GM21367 (cell line): ENCODE results near the gene KCND3.
"Not testable (repeated sequence)": the region's sequence is repeated elsewhere in the genome, so short reads cannot be mapped to it uniquely, and the experiment has no call there.

ENCODE experiments used
- ATAC-seq: cut with Tn5 transposase; IDR thresholded peaks from one replicate; pipeline ENCODE4 v1.9.1; 2021; ENCODE audit not compliant: unreplicated experiment

KCND3 gene

DNA sequence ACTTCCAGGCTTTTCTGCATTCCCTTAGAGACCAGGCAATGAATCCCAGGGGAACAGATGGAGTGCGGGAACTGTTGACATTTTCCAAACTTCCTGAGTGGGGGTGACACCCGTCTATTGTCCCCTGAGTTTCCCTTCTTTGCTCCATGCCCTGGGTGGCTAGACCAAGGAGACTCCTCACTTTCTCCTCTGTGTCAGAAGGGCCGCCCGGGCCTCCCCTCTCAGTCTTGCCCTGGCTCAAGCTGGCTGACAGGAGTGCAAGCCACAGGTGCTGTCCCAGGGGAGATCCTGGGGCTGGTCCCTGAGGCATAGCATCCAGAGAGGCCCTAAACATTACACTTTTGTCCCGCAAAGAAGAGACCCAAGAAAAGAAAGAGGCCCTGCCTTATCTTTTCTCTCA lies 170.9 kb downstream of the KCND3 start:
- ATAC-seq: no peak

DNA sequence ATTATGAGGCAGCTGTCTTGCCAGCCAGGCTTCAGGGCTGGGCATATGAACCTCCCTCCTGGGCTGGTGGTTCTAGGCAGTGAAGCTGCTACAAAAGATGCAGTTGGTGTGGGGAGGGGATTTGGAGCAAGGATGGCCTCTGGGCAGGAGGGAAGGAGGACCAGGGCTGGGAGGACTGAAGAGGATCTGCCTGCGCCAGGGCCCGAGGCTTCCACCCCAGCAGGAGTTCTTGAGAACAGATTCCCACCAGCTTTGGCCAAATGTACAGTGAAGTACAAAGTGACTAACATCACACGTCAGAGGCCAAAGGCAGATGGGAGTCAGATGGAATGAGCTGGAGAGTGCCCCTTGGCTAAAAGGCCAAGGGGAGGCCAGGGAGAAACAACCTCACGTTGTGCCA lies 171.4 kb downstream of the KCND3 start:
- no peak for ATAC-seq

DNA sequence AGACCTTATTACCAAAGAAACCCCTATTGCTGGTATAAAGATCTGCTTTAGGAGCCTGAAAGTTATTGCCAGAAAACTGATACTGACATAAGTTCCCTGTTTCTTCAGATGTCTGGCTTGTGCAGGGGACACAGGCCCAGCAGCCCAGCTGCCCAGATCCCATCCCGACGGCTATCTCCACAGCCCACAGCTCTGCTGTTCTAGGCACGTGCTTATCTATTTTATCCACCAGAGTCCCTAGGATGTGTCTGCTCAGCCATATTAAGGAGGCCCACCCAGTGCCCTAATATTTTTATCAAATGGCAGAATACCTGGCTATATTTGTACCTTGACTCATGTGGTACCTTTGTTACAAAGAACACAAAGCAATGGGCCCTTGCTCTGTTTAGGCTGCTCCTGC lies 174.8 kb downstream of the KCND3 start:
- no peak for ATAC-seq

DNA sequence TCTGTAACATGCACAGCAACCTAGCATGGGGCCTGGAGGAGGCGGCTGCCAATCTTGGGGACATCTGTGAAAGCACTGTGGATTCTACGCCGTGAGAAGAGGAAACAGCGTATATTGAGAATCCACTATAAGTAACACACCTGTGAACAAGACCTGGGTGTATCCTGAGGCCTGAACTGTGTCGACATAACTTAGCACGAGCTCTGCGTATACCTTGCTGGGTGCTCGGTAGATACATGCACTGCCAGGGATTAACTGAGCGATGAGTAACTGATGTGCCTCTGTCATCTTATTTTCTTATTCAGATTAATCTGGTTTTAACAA lies 175.2 kb downstream of the KCND3 start:
- ATAC-seq: no peak

DNA sequence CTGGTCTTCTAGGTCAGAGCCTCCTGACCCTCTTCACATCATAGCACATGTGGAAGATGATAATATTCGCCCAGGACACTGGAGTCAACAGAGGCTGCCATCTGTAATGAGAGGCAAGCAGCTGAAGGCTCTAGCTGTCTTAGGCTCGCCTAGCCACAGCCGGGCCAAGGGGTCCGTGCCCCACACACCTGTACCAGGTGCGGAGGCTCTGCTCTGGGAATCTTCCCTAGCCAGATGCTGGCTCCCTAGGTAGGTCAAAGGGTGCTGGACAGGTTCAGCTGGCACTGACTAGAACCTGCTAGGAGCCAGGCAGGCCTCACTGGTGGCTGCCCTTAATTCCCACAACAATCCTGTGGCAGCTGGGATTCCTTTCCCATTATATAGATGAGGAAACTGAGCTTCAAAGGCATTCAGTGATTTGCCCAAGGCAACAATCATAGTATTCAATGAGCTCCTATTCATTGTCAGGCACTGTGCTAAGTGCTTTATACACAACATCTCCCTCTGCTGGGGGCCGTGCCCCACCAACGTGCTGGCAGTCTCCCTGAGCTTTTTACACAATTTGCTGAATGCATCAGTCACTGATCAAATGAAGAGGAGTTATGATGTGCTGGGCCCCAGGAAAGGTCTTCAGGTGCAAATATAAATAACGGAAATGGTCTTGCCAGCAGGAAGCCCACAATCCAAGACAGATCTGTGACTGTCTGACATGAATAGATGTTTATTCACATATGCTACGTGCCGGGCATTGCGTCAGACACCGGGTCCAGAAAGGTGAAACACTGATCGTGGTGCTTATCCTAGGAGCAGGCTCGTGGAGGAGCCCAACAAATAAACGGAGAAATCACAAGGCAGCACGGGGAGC lies 175.8 kb downstream of the KCND3 start:
- ATAC-seq: no peak

DNA sequence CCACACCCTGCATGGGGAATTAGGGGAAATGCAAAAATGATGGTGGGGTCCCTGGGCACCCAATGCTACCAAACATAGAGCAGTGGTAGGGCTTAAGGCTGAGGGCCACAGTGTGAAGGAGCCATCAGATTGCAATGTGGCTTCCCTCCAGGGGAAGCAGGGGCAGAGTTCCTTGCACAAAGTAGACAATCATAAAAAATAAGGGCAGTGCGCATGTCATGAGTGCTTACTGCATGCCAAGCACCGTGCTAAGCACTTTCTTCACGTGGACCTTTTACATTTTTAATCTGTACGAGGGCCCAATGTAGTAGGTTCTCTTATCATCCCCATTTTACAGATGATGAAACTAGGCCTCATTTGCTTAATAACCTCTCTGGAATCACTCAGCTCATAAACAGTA lies 177.2 kb downstream of the KCND3 start:
- ATAC-seq: no peak

DNA sequence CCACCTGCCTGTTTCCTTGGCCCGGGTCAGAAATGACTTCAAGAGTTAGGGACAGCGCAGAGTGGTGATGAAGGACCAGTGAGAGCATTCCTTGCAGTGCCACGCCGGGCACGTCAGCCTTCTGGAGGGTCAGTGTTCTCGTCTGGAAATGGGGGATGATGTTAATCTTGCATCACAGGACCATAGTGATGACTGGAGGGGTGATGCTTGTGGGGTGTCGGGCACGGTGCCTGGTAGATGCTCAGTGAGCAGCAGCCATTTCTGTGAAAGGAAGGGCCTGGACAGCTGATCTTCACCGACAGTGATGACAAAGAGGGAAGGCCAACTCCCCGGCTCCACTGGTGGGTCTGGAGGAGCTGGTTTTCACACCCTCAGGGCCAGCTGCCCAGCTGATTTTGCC lies 177.6 kb downstream of the KCND3 start:
- ATAC-seq: no peak

DNA sequence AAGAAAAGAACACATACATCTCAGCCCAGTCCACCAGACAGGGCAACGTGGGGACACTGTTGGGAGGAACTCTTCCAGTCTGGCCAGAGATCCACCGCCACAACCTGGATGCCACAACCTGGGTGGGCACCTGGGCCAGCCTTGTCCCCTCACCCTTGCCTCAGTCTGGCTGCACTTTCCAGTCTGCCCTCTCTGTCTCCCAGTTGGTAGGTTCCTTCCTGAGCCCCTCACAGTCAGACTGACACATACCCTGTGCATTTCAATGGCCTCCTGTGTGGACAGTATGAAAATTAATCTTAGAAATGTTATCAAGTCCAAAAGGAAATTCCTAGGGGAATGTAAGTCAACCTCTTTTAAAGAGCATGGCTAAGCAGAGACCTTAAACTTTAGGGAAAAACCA lies 184.2 kb downstream of the KCND3 start:
- no peak for ATAC-seq

DNA sequence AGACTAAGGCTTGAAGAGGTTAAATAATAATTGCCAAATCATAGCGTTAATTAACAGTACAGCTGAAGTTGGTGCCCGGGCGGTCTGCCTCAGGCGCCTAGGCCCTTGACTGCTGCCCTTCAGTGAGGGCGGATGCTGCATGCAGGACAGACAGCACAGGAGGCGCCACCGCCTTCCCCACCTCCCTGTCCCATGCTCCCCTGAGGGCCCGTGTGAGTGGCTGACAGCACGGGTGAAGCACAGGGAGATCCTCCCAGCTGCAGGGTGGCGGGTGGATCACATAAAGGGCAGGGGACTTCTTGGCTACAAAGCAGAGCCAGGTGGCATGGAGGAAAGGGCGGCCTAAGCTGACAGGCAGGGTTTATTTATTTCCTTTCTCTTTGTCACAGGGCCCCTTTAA lies 184.7 kb downstream of the KCND3 start:
- ATAC-seq: no peak

DNA sequence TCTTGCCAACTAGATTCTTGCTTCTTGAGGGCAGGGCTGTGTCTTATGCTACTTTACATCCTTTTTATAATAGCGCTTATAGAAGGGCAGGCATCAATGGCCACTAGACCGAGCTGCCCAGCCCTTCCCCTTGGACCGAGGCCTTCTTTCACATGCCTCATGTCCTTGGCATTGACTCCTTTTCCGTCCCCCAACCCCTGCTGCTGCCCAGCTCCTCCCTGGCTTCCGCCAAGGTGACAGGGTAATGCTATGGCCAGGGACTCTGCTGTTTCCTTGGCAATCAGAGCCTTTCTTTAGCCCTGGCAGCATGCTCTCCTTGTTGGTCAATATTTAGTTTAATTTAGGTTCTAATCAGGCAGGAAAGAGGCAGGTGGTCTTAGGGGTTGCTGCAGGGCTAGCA lies 185.5 kb downstream of the KCND3 start:
- no peak for ATAC-seq

DNA sequence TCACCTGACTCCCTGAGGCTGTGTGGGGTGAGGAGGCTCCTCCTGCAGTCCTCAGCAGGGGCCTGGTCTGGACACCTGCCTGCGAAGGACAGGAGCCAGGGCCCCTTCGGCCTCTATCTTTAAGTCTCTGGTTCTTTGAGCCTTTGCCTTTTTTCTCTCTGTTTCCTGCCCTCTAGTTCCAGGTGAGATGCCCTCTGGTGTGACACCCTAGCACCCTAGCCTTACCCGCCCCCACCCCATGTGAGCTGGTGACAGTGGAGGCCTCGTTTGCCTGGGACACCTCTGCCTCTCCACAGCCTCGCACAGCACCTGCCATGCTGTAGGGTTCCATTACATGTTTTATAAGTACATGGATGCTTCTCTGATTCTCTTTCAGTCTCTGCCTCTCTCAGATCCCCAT lies 186.5 kb downstream of the KCND3 start:
- no peak for ATAC-seq

DNA sequence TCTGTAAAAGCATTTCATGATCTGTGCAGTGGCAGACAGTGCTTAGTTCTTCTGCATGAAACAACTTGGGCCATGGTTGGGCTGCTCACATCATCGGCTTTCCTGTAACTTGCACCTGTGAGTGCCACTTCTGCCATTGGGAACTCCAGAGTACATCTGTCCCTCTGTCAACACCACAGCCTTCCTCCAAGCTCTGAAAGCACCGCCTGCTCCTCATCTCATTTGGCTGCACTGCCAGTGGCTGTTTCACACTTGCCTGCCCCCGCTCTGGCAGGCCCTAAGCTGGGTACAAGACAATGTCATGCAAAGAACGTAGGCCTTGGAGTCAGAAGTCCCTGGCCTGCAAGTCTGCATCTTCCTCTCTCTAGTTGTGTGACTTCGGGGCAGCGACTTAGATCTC lies 187.4 kb downstream of the KCND3 start:
- ATAC-seq: no peak

DNA sequence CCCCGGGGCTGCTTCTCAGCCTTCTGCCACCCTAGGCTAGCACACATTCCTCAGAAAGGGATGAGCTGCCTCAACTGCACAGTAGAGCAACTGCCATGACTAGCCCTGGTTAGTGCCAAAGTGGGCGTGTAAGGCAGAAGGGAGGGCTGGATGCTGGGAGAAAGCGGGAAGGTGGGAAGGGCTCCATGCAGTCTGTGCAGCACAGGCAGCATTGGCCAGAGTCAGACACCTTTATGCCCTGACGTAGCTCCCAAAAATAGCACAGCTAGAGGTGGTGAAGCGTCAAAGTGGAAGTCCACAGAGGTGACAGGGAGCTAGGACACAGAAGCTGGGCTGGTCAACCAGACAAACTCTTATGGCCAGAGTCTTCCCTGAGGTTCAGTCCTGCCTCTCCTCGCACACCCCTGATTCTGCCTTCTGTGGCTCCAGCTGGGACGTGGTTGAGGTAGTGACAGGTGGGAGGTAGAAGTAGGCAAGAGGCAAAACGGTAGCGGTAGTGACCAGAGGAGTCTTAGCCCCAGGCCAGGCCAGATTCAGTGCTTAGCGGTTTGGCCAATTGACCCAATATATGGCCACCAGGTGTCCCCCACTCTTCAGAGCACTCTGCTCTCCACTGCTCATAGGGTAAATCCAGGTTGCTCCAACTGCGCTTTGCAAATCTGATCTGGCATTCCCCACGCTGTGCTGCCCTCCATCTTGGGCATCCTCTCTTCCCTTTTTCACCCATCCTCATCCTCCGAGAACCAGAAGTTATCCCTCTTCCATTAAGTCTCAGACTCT lies 188.2 kb downstream of the KCND3 start:
- ATAC-seq: no peak

DNA sequence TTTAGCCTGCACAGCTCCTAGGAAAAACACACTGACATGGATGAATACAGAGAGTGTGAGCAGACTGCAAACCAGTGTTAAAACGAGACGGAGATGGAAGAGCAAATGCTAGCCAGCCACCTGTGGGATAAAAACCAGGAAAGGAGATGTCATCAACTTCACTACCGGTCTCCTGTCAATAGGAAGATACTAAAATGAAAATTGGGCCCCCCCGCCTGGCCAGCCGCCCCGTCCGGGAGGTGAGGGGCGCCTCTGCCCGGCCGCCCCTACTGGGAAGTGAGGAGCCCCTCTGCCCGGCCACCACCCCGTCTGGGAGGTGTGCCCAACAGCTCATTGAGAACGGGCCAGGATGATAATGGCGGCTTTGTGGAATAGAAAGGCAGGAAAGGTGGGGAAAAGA lies 189.7 kb downstream of the KCND3 start:
- ATAC-seq: not testable (repeated sequence)

DNA sequence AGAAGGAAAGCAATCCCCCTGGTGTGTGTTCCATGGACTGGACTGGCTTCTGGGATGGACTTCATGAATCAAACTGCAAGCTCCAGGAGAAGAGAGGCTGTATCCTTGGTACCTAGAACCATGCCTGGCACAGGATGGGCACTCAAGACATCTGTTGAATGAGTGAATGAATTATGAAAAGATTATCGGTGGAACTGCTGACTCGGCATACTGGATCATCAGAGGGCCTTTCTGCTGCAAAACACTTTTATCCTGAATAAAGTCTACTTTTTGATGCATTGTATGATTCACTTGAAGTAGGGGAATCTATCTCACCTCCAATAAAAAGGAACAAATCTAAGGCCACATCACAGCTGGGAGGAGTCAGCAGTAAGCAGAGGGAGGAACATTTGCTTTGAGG lies 190.9 kb downstream of the KCND3 start:
- no peak for ATAC-seq

DNA sequence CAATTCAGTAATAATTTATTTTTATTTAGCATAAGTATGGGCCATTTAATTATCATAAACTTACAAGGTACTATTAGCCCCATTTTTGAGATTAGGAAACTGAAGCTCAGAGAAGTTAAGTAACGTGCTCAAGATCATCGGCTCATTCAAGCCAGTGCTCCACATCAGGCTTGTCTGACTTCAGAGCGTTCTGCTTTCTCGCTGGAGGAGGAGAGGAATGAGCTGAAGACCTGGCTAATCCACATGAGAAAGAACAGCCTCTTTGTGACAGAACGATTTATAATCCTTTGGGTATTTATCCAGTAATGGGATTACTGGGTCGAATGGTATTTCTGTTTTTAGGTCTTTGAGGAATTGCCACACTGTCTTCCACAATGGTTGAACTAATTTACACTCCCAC lies 194.1 kb downstream of the KCND3 start:
- no peak for ATAC-seq

DNA sequence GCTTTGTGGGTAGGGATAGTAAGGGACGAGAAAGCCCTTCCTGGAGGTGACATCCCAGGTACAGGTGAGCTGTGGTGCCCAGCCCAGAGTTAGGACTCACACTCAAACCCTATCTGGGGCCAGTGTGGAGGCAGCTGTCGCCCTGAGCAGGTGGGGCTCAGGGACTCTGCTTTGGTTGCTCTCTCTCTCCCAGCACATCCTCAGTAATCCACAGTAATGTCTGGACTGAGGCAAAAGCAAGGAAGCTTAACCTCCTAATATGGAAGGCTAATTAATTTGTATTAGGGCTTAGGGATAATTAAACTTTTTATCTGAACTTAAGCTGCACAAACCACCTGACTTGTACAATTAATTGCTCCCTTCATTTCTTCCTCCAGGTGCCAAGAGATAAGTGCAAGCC lies 195.5 kb downstream of the KCND3 start:
- ATAC-seq: no peak

DNA sequence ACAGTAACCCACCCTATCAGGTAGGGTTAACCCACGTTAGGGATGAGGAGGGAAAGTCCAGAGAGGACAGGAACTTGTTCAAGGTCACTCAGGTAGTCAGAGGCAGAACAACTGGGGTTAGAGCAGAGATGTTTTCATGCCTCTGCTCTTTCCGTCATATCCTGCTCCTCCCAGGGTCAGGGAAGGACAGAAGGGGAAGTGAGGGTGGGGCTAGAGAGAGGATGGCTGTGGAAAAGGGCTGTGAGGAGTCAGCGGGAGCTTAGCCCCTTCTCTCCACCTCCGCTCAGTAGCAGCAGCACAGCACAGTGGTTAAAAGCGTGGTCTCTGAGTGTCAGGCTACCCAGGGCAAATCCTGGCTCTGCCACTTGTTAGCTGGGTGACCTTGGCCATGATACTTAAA lies 197.2 kb downstream of the KCND3 start:
- ATAC-seq: no peak

DNA sequence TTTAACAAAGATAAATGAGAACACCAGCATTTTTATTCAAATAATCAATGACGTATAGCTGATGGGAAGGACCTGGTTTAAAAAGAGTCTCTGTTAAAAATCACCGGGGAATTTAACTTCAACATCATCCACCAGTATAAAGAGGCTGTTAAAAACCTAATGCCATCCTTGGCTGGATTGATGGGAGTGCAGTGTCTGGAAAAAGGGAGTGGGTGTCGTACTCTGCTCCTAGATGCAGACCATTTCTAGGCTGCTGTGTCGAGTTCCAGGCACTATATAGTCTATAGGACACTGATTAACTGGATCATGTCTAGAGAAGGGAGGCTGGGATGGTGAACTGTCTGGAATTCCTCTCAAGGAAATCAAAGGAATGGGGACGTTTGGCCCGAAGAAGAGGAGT lies 197.7 kb downstream of the KCND3 start:
- ATAC-seq: no peak

DNA sequence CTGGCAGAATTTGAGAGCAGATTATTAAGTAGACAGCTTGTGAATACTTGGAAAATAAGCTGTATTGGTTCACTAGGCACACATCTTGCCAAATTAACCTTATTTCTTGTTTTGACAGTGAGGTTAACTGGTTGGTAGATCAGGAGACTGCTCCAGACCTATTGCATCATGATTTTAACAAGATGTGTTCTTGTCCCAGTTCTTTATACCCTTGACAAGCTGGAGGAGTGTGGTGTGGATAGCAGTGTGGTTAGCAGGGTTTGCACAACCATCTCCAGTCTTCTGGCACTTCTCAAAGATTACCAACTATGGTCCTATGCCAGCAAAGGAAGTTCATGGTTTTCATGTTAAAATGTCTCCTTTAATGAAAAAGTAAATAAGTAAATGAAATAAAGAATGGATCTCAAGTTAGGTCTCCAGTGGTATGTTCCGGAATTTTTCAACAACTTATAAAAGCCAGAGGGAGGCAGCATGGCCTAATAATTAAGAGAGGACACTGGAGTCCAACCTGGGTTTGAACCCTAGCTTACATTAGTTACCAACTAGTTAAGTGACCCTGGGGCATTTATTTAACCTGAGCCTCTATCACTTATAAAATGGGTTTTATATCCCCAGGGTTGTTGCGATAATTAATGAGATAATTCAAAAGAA lies 199.7 kb downstream of the KCND3 start:
- no peak for ATAC-seq

DNA sequence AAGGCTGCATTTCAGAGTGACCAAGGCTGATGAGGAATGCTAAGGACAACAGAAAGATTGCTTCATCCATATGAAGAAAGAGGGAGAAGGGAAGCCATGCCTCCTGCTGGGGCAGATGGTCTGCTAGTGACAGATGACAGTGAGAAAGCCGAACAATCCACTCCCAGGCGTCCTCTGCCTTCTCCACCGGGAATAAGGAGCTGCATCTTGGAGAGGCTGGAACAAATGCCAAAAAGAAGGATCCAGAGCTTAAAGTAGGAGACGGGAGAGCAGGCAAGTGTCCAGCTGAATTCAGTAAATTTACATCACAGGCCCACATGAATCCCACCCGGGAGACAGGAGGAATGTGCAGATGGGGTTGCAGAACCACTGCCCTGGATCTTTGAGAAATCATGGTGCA lies 200.3 kb downstream of the KCND3 start:
- ATAC-seq: no peak

DNA sequence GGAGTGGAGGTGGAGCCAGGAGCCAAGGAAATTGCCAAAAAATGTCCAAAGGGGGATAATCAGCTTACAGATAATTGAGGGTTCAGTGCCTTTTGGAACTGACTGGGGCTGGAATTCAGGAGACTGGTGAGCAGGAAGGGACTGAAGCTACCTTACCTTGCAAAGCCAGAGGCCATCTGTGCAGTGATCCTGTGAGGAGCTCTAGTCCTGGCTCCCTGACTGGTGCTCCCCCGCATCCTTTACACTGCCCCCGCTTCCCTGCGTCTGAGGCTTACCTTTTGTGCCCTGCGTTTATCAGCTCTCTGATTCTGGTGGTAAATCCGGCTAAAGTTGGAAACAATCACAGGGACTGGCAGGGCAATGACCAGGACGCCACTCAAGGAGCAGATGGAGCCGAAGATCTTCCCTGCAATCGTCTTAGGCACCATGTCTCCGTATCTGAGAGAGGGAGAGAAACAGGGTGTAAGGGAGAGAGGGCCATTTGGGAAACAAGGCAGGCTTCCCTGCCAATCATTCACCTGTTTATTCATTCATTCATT lies 202.7 kb downstream of the KCND3 start:
- no peak for ATAC-seq
